ENCODE measurements around the gene SPRY4. TPM values are rescaled to one million over a fixed set of nuclear protein-coding genes. Genes with fewer than 3 reads are reported as not detected.
"Not testable (repeated sequence)": the region's sequence is repeated elsewhere in the genome, so short reads cannot be mapped to it uniquely, and the experiment has no call there.

Gene SPRY4
- total RNA-seq, 2 experiments from 2014 or later, result 0.86 to 1.3 TPM

- ChIA-PET CTCF (no interaction called here), POLR2A (no interaction called here)
- H3K9me3 Mint-ChIP-seq, result no peaks in the 10 kb centered on the region
- no peaks in the 10 kb centered on the region for H3K4me1 Mint-ChIP-seq
- H3K27ac Mint-ChIP-seq, result no peak overlapping the region
- no peak for DNase-seq
- no peaks in the 10 kb centered on the region for H3K27me3 Mint-ChIP-seq
- no peaks in the 10 kb centered on the region for H3K36me3 Mint-ChIP-seq (ENCODE audit: low read depth)
- H3K4me3 Mint-ChIP-seq, result no peak overlapping the region
Measured at GRCh38 chr5:142280066-142281007, 44.5 kb downstream of the SPRY4 start.

GRCh38 chr5:142278627-142279026 lies 46.2 kb downstream of the SPRY4 start:
- Mint-ChIP-seq H3K4me3 (no peak overlapping the region), H3K9me3 (no peaks in the 10 kb centered on the region), H3K36me3 (ENCODE audit: low read depth) (no peaks in the 10 kb centered on the region), H3K4me1 (no peaks in the 10 kb centered on the region), H3K27me3 (no peaks in the 10 kb centered on the region), H3K27ac (no peak overlapping the region)
- no peak for DNase-seq
- ChIA-PET CTCF (no interaction called here), POLR2A (no interaction called here)

GRCh38 chr5:142277796-142278195 lies 47.0 kb downstream of the SPRY4 start:
- Mint-ChIP-seq H3K4me3 (no peak overlapping the region), H3K9me3 (no peaks in the 10 kb centered on the region), H3K27ac (no peak overlapping the region), H3K27me3 (no peaks in the 10 kb centered on the region), H3K36me3 (ENCODE audit: low read depth) (no peaks in the 10 kb centered on the region), H3K4me1 (no peaks in the 10 kb centered on the region)
- POLR2A ChIA-PET, result no interaction called here
- CTCF ChIA-PET, result interaction anchor here (0.9 kb wide), 1 partner anchor 139 kb away, joined by 3 read pairs; no protein-coding TSS in a partner anchor
- DNase-seq, result no peak

GRCh38 chr5:142276517-142276916 lies 48.3 kb downstream of the SPRY4 start:
- POLR2A ChIA-PET, result no interaction called here
- no peak for DNase-seq
- Mint-ChIP-seq H3K27ac (no peak overlapping the region), H3K4me3 (no peak overlapping the region), H3K9me3 (no peaks in the 10 kb centered on the region), H3K27me3 (no peaks in the 10 kb centered on the region), H3K4me1 (no peaks in the 10 kb centered on the region), H3K36me3 (ENCODE audit: low read depth) (no peaks in the 10 kb centered on the region)
- CTCF ChIA-PET, result no interaction called here

- Mint-ChIP-seq H3K36me3 (ENCODE audit: low read depth) (no peaks in the 10 kb centered on the region), H3K27ac (no peak overlapping the region), H3K27me3 (no peaks in the 10 kb centered on the region), H3K4me3 (no peak overlapping the region), H3K9me3 (no peaks in the 10 kb centered on the region), H3K4me1 (no peaks in the 10 kb centered on the region)
- ChIA-PET CTCF (no interaction called here), POLR2A (no interaction called here)
- no peak for DNase-seq
Measured at GRCh38 chr5:142275496-142275895, 49.3 kb downstream of the SPRY4 start.

- DNase-seq; H3K27ac Mint-ChIP-seq; H3K36me3 Mint-ChIP-seq (ENCODE audit: low read depth); H3K4me3 Mint-ChIP-seq; H3K27me3 Mint-ChIP-seq; POLR2A ChIA-PET; H3K4me1 Mint-ChIP-seq; H3K9me3 Mint-ChIP-seq; CTCF ChIA-PET: not testable (repeated sequence)
Measured at GRCh38 chr5:142272596-142272995, 52.2 kb downstream of the SPRY4 start.

- H3K9me3 Mint-ChIP-seq; H3K27ac Mint-ChIP-seq; POLR2A ChIA-PET; H3K27me3 Mint-ChIP-seq; H3K4me3 Mint-ChIP-seq; DNase-seq; H3K36me3 Mint-ChIP-seq (ENCODE audit: low read depth); H3K4me1 Mint-ChIP-seq; CTCF ChIA-PET: not testable (repeated sequence)
Measured at GRCh38 chr5:142264084-142264483, 60.7 kb downstream of the SPRY4 start.

GRCh38 chr5:142263346-142263745 lies 61.5 kb downstream of the SPRY4 start:
- DNase-seq, result no peak
- H3K27me3 Mint-ChIP-seq, result peaks cover 2% of the 10 kb centered on the region
- no peaks in the 10 kb centered on the region for H3K36me3 Mint-ChIP-seq (ENCODE audit: low read depth)
- ChIA-PET CTCF (no interaction called here), POLR2A (no interaction called here)
- no peak overlapping the region for H3K27ac Mint-ChIP-seq
- H3K9me3 Mint-ChIP-seq, result no peaks in the 10 kb centered on the region
- H3K4me1 Mint-ChIP-seq, result peaks cover 4% of the 10 kb centered on the region
- H3K4me3 Mint-ChIP-seq, result no peak overlapping the region

- no peak for DNase-seq
- ChIA-PET CTCF (no interaction called here), POLR2A (no interaction called here)
- Mint-ChIP-seq H3K27me3 (peaks cover 2% of the 10 kb centered on the region), H3K4me1 (peaks cover 4% of the 10 kb centered on the region), H3K9me3 (no peaks in the 10 kb centered on the region), H3K36me3 (ENCODE audit: low read depth) (no peaks in the 10 kb centered on the region), H3K27ac (no peak overlapping the region), H3K4me3 (no peak overlapping the region)
Measured at GRCh38 chr5:142262683-142263082, 62.1 kb downstream of the SPRY4 start.

Other genes with a start within 250 kb of the SPRY4 start
- gene NDFIP1, start 216.2 kb downstream of the SPRY4 start, total RNA-seq, result 10 to 100 TPM; 57.1 to 59.3 TPM